GM19455 (cell line): ENCODE data around the gene TRAF1.
A peak's percentile ranks its signal among the peaks of the same experiment; 100 is the strongest.

Experiments
- ATAC-seq: cut with Tn5 transposase; IDR thresholded peaks from one replicate; pipeline ENCODE4 v1.9.1; 2021; ENCODE audit not compliant: unreplicated experiment

Gene TRAF1

GRCh38 chr9:120911295-120911837, 15.2 kb downstream of the TRAF1 start:
- no peak for ATAC-seq

DNA sequence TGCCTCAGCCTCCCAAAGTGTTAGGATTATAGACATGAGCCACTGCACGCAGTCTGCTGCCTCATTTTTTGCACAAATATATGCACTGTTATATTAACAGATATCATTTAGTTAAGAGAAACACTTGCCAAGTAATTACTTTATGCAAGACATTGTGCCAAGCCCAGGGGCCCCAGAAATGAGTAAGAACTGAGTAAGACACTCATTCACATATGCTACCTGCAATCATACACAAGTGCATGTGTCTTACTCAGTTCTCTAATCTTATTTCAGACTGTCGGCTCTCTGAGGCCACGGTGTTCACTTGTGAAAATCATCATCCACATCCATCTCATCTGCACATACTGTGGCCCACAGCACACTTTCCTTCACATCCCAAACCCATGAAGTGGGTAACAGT, 16.0 kb downstream of the TRAF1 start:
- ATAC-seq = no peak

- no peak for ATAC-seq
These were observed 16.7 kb downstream of the TRAF1 start for GRCh38 chr9:120909904-120910303.

DNA sequence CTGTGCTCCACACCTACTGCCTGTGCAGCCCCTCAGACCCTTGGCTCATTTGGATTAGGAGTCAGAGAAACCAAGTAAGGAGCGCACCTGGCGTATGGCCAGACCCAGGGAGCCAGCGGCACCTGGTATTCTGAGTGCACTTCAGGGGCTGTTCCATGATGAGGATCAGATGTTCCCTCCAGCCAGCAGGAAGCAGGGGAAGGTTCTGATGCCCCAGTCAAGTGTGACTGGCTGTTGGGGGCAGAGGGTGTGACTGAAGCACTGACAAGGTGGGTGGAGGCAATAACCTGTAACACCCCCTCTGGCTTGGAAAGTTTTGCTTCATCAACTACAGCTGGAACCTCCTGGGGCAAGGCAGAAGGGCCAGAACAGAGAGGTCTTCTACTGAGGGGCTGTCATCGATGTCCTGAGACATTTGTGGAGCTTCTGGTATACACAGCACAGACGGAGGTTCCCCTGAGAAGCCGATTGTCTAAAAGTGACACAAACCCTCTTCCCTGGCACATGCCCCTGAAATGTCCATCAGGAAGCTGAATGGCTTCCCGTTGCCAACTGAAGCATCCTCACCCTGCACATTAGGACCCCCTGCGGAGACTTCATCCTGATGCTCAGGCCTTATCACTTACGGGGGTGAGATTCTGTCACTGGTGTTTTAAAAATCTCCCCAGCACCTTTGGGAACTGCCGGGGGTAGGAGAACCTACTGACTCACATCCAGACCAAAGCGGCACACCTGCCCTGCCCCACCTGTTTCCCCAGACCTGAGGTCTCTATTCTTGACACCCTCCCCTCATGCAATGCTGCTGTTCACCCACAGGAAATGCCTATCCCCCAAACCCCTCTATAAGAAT, 21.1 kb downstream of the TRAF1 start:
- no peak for ATAC-seq

DNA sequence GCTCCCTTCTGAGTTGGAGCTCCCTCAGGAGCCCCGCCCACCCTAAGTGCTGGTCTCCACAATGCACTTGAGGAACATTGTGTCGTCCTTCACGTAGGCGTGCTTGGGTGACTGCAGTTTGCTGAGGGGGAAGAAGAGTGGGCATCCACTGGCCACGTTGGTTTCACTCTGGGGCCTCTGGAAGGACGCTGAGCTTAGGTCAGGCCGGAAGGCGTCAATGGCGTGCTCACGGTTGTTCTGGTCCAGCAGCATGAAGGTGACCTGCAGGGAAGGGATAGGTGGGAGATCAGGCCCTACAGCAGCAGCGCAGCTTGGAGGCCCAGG, 21.7 kb downstream of the TRAF1 start:
- ATAC-seq = no peak

- no peak for ATAC-seq
These were observed 22.3 kb downstream of the TRAF1 start for GRCh38 chr9:120904061-120904977.

DNA sequence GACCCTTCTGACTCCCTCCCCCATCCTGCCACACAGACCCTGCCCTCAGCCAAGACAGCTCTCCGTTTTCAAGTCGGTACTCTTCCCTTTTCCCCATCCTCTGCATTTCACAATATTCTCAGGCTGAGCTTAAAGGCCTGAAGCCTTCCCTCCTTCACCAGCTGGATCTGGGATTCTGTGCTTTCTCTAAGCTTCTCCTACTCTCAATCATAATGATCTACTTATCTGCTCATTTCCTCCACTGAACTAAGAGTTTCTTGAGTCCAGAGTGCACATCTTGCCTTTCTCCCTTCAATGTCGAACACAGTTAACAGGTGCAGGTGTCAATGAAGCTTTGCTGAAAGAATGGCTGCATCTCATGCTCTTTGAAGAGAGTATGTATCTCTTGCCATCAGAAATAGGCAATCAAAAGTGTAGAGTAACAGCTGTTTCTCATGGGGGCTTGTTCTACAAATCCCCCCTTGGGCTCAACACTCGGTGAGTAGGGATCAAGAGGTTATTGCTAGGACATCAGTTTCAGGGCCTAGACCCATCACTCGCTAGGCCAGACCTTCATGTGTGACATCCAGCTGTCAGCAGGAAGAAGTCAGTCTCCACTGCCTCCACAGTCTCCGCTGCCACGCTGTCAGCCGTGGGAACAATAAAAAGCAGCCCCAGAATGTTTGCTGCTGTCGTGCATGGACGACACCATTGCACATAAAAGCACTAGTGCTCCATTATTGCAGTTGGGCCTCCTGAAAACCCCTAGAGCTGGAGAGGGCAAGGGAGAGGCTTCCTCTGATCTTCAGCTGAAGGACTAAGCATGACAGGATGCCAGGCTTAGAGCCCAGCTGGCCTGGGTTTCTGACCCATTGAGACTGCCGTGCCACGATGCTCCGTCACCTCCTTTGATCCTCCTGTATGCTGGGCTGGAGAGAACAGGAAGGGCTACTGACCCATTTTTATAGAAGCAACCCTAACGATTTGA, 23.7 kb downstream of the TRAF1 start:
- ATAC-seq = no peak

DNA sequence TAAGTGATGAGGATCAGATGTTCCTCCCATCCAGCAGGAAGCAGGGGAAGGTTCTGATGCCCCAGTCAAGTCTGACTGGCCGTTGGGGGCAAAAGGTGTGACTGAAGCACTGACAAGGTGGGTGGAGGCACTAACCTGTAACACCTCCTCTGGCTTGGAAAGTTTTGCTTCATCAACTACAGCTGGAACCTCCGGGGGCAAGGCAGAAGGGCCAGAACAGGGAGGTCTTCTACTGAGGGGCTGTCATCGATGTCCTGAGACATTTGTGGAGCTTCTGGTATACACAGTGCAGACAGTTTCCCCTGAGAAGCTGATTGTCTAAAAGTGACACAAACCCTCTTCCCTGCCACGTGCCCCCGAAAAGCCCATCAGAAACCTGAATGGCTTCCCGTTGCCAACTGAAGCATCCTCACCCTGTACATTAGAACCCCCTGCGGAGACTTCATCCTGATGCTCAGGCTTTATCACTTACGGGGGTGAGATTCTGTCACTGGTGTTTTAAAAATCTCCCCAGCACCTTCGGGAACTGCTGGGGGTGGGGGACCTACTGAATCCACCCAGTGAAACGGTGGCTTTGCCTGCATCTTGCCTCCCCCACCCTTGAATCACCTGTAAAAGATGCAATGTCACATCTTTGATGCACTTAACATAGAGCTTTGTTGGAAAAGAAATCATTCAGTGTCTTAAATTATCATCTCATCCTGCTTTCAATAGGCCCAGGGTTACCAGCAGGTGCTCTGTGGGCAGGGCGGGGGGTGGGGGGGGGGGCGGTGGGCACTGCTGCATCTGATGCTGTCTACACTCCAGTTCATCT, 24.6 kb downstream of the TRAF1 start:
- no peak for ATAC-seq

DNA sequence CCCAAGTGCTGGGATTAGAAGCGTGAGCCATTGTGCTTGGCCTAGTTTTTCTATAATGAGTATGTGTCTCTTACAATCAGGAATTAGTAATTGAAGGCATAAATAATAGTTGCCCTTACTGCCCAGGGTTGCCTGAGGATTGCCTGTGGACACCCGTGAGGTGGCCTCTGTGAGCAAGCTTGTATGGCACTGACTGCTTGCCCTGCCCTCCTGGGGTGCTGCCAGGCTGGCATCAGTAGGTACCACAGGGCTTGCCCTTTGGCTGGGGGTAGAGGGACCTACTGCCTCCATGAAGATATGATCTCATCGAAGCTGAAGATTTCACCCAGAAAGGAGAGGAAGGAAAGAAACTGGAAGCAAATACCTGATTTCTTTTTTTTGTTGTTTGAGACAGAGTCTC, 25.8 kb downstream of the TRAF1 start:
- no peak for ATAC-seq

- ATAC-seq = no peak
These were observed 27.0 kb downstream of the TRAF1 start for GRCh38 chr9:120899490-120900068.

- ATAC-seq = no peak
These were observed 28.2 kb downstream of the TRAF1 start for GRCh38 chr9:120898396-120898795.

- ATAC-seq = no peak
These were observed 30.6 kb downstream of the TRAF1 start for GRCh38 chr9:120895951-120896350.

DNA sequence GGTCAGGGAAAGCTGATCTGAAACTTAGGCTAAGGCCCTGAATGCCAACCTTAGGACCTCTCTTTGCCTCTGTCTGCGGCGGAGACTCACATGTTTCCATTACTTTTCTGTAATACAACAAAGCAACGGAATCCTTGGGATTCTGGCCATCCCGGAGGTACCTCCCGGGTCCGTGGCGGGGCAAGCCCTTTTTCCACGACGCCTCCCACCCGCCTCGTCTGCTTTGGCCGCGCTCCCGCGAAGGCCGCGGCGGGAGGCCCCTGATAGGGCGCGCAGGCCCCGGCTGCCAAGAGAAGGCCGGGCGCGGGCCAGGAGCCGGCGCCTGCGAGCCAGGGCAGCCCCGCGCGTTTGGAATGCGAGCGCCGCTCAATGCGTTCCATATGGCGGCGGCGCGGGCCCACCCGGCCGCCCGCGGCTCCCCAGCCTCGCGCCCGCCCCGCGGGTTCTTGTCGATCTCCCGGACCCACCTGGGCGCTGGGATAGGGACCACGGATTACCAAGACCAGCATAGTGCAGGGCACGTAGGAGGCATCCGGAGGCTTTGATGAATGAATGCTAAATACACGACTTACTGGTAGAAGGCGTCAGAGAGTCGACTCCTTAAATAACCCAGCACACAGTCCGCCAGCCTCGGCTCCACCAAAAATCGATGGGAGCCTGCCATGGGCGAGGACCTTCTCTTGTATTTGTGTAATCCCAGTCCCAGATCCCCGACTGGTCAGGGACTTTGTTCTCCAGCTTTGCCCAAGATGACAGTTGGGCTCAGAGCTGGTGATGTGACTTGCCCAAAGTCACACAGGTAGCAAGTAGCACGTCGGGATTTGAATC, 32.1 kb downstream of the TRAF1 start:
- ATAC-seq = no peak

DNA sequence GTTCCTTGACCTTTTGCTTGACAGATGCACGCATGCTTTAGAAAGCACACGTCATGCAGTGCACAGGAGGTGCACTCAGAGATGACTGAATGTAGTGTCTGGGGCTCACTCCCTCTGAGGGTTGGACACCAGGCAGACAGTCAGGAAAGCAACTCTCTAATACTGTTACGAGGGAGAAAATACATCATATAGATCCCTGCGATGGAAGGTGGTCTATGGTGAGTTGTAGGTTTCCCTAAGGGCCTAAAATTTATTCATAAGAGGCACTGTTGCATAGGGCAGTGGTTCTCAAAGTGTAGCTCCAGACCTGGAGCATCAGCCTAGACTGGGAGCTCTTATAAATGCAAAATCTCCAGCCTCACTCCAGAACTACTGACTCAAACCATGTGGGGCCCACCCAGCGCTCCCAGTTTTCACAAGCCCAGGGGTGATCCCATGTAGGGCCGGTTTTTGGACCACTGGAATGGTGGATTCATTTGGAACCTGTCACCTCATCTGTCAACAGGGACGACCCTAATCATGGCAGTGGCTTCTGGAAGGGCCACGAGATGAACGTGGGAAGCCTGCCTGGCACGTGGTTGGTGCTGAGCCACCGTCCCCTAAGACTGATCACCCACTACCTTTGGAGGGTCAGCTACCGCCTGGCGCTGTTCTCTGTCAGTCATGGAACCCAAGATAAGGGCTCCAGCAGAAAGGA, 32.8 kb downstream of the TRAF1 start:
- ATAC-seq = no peak

DNA sequence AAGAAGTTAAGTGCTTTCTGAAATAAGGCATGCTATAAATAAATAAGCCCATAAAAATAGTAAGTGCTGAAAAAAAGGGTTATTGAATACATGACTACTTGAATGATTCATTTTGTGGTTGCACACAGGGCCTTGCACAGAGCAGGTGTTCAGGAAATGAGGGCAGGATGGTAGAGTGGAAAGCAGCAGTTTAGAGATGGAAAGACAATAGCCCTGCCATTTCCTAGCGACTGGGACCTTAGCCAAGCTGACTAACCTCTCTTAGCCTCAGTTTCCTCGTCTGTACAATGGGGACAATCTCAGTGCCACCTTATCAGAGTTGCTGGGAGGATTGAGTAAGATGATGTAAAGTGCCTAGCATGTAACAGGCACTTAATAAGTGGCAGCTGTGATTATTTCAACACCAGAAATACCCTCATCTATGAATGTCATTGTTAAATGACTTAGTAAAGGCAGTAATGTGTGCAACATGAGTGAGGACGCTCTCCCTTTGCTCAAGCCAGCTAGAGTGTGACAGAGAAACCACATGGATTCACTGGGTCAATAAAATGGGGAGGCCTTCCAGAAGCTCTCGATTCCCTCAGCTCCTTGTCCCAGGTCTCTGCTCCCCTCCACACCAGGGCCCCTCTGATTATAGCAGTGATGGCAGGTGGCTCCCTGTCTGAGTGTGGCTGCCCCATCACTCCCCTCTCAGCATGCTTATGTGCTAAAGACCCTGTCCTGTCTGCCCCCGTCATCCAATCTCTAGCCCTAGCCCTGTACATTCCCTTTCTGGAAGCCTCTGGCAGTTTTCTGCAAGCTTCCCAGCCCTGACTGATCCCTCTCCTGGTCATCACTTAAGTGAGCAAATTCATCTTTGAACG, 33.6 kb downstream of the TRAF1 start:
- ATAC-seq = peak; percentile 77

GRCh38 chr9:120891884-120892747, 34.5 kb downstream of the TRAF1 start:
- ATAC-seq = peak; percentile 35
